Hematopoietic multipotent progenitor cell treated with erythropoietin and hydrocortisone succinate and interleukin-3 and kit ligand, for 15 days (in vitro differentiated cells): ENCODE data around the gene CASKIN2.
"Not testable (repeated sequence)": the region's sequence is repeated elsewhere in the genome, so short reads cannot be mapped to it uniquely, and the experiment has no call there.

ENCODE experiments used
- DNase-seq: peaks from one replicate; pipeline ENCODE4 v3.0.0-alpha.2; 2015; ENCODE audit warnings: low spot score

Gene CASKIN2

GRCh38 chr17:75488693-75489510 lies 26.4 kb downstream of the CASKIN2 start:
- no peak for DNase-seq

DNA sequence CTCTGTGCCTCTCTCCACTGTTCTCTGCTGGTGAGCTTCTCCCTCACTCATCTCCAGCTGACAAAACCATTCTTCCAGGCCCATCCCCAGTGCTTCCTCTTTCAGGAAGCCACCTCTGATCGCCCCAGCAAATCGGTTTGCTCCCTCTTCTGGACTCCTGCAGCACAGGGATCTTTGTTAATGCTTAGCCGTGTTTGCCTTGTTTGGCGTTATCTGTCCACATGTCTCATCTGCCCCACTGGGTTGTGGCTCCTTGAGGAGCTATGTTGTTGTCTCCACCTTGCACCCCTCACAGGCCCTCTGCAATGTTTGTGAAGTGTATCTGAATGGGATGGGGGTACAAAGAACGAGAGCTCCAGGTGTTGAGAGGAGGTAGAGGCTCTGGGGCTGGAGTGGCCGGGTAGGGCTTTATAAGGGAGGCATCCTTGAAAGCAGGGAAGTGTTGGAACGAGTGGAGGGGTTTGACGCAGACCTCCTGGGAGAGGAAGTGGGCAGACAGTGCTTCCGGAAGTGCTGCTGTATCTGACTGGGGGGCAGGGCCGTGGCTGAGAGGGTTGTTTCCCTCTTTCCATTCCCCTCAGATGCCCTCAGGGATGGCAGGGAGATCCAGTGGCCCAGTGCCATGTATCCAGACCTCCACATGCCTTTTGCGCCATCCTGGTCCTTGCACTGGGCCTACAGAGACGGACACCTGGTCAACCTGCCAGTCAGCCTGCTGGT lies 27.8 kb downstream of the CASKIN2 start:
- DNase-seq = no peak

- no peak for DNase-seq
These were observed 28.4 kb downstream of the CASKIN2 start for GRCh38 chr17:75486951-75487350.

- no peak for DNase-seq
These were observed 29.2 kb downstream of the CASKIN2 start for GRCh38 chr17:75486151-75486550.

DNA sequence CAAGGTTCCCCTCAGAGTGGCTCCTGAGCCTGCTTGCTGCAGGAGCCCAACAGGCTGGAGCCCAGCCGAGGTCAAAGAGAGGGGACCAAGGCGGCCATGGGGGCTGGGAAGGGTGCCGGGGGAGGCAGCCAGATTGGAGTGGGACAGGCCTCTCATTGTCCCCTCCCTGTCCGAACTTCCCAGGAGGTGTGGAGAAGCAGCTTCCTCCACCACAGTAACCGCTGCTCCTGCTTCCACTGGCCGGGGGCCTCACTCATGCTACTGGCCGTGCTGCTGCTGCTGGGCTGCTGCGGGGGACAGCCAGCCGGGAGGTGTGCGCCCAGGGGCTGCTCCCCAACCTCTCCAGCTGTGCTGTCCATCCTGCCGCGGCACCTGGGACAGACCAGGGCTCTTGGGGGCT lies 29.6 kb downstream of the CASKIN2 start:
- DNase-seq = no peak

GRCh38 chr17:75482098-75482942 lies 33.0 kb downstream of the CASKIN2 start:
- DNase-seq = no peak

GRCh38 chr17:75481194-75482068 lies 33.9 kb downstream of the CASKIN2 start:
- DNase-seq = no peak

DNA sequence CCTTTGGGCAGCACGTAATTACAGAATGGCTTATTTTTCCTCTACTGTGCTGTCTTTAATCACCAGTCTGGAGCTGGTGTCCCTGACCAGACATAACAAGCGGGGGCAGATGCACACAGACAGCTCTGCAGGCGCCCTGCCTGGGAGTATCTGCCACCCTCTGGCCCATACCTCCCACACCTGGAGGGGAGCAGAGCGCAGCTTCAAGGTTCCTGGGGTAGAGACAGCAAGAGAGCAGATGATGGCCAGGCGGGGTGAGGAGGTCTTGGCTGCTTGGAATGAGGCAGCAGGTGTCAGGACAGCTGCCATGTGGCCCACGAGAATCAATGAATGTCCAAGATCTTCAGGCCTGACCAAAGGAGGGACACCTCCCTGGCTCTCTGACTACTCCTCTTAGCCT lies 35.1 kb downstream of the CASKIN2 start:
- DNase-seq = no peak

DNA sequence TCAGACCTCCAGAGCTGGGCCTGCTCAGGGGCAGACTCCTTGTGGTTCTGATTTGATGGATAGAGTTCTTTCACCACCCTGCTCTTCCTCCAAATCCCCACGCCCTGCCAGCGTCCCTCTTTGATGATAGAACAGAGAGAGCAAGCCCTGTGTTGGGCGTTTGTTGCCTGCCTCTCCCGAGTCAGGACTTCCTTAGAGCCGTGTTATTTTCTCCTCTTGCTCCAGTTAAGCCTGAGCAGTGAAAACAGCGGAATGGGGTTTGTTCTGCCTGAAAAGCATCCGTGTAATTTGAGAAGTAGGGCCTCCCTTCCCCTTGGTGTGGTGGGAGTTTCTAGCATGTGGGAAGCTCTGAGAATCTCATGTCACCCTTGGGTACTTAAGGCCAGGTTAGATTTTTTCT lies 36.8 kb downstream of the CASKIN2 start:
- no peak for DNase-seq

DNA sequence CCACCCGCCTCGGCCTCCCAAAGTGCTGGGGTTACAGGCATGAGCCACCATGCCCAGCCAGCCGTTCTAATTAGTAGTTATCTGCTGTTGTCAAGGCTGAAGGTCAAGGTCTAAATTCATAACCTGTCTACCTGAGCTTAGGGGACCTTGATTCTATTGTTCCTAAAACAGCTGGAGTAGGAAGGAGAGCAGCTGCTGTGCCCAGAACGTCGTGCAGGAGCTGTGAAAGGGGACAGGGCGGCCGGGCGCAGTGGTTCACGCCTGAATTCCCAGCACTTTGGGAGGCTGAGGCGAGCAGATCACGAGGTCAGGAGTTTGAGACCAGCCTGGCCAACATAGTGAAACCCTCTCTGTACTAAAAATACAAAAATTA lies 37.9 kb downstream of the CASKIN2 start:
- DNase-seq = not testable (repeated sequence)

DNA sequence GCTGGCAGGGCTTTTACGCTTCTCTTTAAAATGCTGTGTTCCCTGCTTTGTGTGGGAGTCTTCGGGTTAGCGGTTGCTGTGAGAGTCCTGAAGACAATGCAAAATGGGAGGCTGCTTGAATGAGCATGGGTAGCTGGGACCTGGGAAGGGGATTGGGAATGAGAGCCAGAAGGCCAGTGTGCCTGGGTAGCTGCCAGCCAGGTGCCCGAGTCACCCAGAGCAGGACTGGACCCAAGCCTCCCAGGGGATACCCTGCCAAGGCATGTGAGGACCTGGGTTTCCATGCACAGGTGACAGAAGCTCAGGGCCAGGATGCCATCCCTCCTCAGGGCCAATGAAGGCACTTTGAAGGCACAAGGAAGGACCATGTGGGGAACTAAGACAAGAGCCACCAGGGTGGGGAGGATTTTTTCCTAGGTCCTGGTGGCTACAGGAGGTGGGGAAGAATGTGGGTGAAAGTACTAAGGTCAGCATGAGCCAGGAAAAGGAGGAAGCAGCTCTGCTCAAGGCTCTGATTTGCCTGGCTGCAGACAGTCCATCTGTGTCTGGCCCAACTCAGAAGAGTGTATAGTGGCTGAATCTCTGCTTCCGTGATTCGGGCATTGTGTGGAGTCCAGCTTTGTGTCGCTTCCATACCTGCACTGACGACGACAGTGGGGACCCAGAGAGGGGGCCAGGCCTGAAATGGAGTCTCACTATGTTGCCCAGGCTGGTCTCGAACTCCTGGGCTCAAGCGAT lies 38.4 kb downstream of the CASKIN2 start:
- no peak for DNase-seq

GRCh38 chr17:75476271-75476671 lies 39.1 kb downstream of the CASKIN2 start:
- DNase-seq = no peak

DNA sequence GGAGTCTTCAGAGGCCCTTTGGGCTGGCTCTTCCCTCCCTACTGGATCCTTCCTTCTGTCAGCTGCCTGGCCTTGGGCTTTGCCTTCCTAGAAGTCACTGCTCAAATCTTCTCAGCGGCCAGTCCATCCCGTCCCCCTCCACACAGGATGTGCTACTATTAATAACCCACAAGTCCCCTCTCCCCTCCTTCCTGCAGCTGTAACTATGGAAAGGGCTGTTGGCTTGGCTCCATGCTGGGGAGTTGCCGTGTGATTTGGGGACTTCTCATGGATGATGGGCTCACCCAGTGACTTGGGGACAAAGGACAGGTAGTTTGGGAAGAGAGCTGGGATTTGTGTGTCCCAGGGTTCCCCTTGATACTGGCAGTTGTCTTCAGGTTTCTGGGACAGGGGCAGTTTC lies 39.5 kb downstream of the CASKIN2 start:
- no peak for DNase-seq

DNA sequence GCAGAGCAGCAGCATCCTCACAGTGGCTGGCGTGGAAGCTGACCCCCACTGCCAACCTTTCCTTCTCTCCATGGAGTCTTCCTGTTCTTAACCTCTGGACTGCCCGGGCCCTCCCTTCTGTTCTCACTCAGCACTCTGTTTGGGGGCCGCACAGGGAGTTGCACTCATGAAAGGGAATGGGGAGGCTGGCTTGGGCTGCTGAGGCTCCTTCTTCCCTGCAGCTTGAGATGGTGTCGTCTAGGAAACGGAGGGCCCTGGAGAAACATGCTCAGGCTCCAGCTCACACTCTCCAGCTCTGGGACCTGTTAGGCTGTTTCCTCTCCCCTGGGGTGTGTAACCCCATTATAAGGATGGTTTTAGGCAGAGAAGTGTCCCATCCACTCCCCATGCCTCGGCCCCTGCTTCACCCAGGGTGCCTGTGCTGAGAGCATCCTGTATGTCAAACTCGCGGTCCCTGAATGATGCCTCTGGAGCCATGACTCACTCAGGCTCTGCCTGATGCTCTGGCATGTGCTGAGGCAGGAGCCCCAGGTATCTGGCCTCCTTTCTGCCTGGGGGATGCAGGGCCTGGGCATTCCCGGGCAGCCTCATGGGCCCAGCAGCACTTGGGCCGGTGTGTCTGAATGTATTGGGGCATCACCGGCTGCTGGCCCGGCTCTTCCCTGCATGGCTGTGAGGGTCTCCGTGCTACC lies 40.0 kb downstream of the CASKIN2 start:
- DNase-seq = no peak

DNA sequence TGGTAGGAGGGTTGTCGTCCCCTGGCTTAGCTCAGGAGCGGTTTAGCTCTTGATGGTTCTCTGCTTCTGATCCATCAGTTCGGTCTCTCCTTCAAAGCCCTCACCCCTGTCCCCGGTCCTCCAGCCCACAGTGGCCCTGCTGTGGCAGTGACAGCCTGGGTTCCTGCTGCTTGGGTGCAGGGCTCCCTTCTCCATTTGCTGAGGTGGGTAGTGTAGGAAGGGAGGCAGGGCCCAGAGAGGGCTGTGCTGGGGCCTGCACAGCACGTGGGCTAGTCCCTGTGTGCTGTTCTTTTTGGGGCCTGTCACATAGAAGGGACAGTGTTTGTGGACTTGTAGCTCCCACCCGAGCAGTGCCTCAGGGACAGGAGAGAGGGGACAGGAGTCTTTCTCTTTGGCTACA lies 40.6 kb downstream of the CASKIN2 start:
- DNase-seq = no peak

DNA sequence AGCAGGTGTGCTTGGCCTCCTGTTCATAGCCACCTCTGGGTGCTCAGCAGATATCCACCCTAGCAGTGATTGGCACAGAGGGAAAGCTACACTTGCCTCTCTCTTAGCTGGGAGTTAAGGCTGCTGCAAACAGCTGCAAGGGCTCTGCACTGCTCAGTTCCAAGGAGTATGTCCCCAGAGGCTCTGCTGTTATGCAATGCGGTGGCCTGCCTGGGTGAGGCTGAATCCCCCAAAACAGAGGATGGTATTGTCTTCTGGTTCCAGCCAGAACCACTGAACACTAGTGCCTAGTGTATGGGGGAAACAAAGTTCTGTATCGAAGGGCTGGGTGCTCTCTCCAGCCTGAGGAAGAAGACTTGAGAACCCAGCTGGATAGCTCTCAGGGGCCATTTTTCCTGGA lies 42.1 kb downstream of the CASKIN2 start:
- no peak for DNase-seq

DNA sequence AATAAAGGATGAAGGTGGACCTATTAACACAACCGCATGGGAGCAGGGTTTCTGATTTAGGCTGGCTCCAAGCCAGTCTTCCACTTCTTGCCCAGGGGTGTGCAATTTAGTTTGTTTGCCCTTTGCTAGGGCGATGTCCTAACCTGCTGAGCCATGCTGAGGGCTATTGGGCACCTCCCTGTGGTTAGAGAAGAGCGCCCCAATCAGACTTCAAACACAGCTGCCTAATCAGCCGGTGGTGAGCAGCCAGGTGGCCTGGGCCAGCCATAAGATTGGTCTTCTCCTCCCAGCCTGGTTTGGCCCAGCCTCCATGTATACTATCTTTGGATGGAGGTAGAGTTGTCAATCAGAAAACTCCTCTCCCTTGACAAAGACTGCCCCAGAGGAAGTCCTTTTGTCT lies 43.2 kb downstream of the CASKIN2 start:
- no peak for DNase-seq

GRCh38 chr17:75471207-75471606 lies 44.1 kb downstream of the CASKIN2 start:
- DNase-seq = no peak

DNA sequence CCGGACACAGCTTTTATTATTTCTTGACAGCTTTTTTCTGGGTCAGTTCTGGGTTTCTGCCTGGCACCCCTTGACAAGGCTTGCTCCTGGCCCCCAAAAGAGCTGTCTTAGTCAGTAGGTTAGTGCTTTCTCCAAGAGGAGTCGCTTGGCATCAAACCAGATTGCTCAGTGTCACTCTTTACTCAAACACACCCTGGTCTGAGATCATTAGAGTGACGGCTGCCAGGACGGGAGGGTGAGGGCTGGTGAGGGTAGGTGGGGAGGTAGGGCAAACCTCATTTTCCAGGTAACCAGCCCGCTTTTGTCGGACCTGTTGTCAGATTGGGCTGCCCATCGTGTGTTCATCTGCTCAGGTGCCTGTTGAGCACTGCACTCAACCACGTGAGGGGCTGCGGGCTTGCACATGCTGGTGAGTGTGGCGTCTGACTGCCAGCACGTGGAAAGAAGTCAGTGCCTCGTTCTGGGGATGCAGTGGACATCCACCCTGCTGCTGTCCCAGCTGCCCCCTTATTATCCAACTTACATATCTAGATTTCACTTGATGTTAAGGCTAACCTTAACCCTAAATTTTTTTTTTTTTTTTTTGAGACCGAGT lies 46.5 kb downstream of the CASKIN2 start:
- DNase-seq = no peak

DNA sequence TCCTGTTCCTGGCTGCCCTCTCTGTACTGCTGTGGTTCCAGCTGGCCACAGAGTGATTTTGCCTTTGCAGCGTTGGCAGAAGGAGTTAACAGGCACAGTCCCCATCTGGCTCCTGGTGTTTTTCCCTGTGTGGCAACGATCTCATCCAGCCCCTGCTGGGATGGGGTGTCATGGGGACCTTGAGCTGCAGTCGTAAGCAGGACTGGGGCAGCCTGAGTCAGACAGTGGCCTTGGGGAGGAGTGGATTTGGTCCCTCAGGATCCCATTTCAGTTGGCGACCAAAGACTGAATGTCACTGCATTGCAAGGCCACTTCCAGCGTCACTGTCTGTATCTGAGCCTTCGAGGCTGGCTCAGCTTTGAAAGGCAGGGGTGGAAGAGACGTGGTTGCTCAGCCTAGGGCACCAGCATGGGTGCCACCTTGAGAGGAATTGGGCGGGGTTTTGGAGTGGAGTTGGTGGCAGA lies 47.0 kb downstream of the CASKIN2 start:
- DNase-seq = no peak
